Lower leg skin (tissue), 3 donors: ENCODE results near the gene ZC3H4.

Source experiments
- POLR2A ChIP-seq, 2 donors: fragments of 450-650 bp; IDR thresholded peaks; one replicate each; pipeline ENCODE4 v1.6.1; 2016 to 2017; ENCODE audit warnings: antibody characterized with exemption in 2 of 2, mild to moderate bottlenecking in 1 of 2, moderate library complexity in 1 of 2
- TF ChIP-seq, protein P1 (sequence below), 3 donors: fragments of 450-650 bp; IDR thresholded peaks; one replicate each; pipeline ENCODE4 v1.5.1; 2016; ENCODE audit warnings: antibody characterized with exemption in 3 of 3, mild to moderate bottlenecking in 3 of 3, moderate library complexity in 2 of 3

DNA sequence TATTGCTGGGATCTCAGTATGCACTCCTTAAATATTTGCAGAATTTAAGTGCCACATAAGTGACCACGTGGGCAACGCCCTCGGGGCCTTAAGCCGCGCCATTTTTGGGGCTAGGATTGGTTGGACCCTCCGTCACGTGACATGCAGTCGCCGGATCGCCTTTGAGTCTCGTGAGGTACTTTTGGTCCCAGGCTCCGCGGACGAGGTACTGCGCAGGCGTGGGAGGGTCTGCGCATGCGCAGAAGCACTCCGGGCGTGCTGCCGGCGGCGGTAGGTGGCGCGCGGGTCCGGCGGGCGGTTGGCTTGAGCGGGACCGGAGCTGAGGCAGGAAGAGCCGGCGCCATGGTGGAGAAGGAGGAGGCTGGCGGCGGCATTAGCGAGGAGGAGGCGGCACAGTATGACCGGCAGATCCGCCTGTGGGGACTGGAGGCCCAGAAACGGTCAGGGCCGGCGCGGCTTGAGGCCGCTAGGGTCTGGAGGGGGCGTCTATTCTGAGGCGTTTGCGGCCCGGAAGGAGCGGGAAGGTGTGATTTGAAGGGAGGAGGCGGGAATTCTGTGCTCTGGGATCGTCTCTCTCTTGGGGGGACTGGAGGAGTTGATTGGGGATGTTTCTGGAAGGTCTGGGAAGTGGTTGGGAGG is 17.1 kb upstream of the ZC3H4 start, which contains the start of gene SAE1:
- TF ChIP-seq, protein P1, sequence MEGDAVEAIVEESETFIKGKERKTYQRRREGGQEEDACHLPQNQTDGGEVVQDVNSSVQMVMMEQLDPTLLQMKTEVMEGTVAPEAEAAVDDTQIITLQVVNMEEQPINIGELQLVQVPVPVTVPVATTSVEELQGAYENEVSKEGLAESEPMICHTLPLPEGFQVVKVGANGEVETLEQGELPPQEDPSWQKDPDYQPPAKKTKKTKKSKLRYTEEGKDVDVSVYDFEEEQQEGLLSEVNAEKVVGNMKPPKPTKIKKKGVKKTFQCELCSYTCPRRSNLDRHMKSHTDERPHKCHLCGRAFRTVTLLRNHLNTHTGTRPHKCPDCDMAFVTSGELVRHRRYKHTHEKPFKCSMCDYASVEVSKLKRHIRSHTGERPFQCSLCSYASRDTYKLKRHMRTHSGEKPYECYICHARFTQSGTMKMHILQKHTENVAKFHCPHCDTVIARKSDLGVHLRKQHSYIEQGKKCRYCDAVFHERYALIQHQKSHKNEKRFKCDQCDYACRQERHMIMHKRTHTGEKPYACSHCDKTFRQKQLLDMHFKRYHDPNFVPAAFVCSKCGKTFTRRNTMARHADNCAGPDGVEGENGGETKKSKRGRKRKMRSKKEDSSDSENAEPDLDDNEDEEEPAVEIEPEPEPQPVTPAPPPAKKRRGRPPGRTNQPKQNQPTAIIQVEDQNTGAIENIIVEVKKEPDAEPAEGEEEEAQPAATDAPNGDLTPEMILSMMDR (IDR thresholded peaks at IDR 0.05): no peak
- no peak for TF ChIP-seq POLR2A (IDR thresholded peaks at IDR 0.05)
